ENCODE data around the gene SEC22A.
"Not testable (repeated sequence)": the region's sequence is repeated elsewhere in the genome, so short reads cannot be mapped to it uniquely, and the experiment has no call there.

SEC22A gene

GRCh38 chr3:123180791-123181190 lies 21.0 kb upstream of the SEC22A start:
- no peak for DNase-seq

- no peak for DNase-seq
Measured at GRCh38 chr3:123186695-123187094, 15.0 kb upstream of the SEC22A start.

GRCh38 chr3:123188058-123188457 lies 13.7 kb upstream of the SEC22A start:
- DNase-seq: no peak

GRCh38 chr3:123193448-123194101 lies 8.2 kb upstream of the SEC22A start:
- DNase-seq: no peak

GRCh38 chr3:123194552-123194951 lies 7.2 kb upstream of the SEC22A start:
- DNase-seq: no peak

GRCh38 chr3:123198372-123198771 lies 3.4 kb upstream of the SEC22A start:
- DNase-seq: no peak

GRCh38 chr3:123201223-123201556 lies 553 bp upstream of the SEC22A start:
- DNase-seq: no peak

GRCh38 chr3:123202451-123202850 lies 708 bp downstream of the SEC22A start:
- DNase-seq: no peak

- DNase-seq: no peak
Measured at GRCh38 chr3:123218990-123219389, 17.2 kb downstream of the SEC22A start.

GRCh38 chr3:123221369-123221768 lies 19.6 kb downstream of the SEC22A start:
- not testable (repeated sequence) for DNase-seq

GRCh38 chr3:123225016-123225415 lies 23.3 kb downstream of the SEC22A start:
- no peak for DNase-seq

- DNase-seq: no peak
Measured at GRCh38 chr3:123226549-123226948, 24.8 kb downstream of the SEC22A start.

- DNase-seq: no peak
Measured at GRCh38 chr3:123229145-123229544, 27.4 kb downstream of the SEC22A start.

- DNase-seq: no peak
Measured at GRCh38 chr3:123236902-123237301, 35.2 kb downstream of the SEC22A start.

- DNase-seq: not testable (repeated sequence)
Measured at GRCh38 chr3:123239186-123239585, 37.4 kb downstream of the SEC22A start.

- DNase-seq: no peak
Measured at GRCh38 chr3:123239756-123240155, 38.0 kb downstream of the SEC22A start.

- peak; percentile 63 for DNase-seq
Measured at GRCh38 chr3:123244128-123244527, 42.4 kb downstream of the SEC22A start.

- no peak for DNase-seq
Measured at GRCh38 chr3:123246866-123247265, 45.1 kb downstream of the SEC22A start.

GRCh38 chr3:123256256-123256655 lies 54.5 kb downstream of the SEC22A start:
- no peak for DNase-seq

GRCh38 chr3:123258359-123258758 lies 56.6 kb downstream of the SEC22A start:
- no peak for DNase-seq

GRCh38 chr3:123258811-123259420 lies 57.2 kb downstream of the SEC22A start:
- no peak for DNase-seq

GRCh38 chr3:123261666-123262065 lies 59.9 kb downstream of the SEC22A start:
- DNase-seq: no peak

- DNase-seq: no peak
Measured at GRCh38 chr3:123262226-123262625, 60.5 kb downstream of the SEC22A start.

- DNase-seq: no peak
Measured at GRCh38 chr3:123262868-123263267, 61.1 kb downstream of the SEC22A start.

GRCh38 chr3:123263941-123264340 lies 62.2 kb downstream of the SEC22A start:
- DNase-seq: no peak
